HG03575 (cell line): ENCODE measurements around the gene STX3.
A peak's percentile ranks its signal among the peaks of the same experiment; 100 is the strongest.
"Not testable (repeated sequence)": the region's sequence is repeated elsewhere in the genome, so short reads cannot be mapped to it uniquely, and the experiment has no call there.

Experiments used
- ATAC-seq: cut with Tn5 transposase; IDR thresholded peaks from one replicate; pipeline ENCODE4 v1.9.1; 2021; ENCODE audit not compliant: unreplicated experiment, insufficient number of reproducible peaks, low FRiP score; ENCODE audit errors: extremely low read depth

STX3 gene

DNA sequence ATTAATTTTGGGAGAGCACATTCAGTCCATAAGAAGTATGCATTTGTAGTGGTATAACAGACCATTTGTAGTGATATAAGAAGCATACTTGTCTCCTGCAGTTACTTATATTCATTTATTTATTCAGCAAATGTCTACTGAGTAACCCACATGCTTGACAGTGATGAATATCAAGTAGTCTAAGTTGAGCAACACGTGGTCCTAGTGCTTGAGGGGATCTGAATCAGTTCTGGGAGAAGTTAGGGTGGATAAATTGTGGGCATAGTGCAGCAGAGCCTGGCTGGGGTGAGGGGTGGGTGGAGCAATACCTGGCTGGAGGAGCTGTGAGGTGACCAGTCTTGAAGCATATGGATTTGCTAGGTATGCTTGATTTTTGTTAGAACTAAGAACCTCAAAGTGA is 24.3 kb downstream of the STX3 start:
- ATAC-seq, result no peak

DNA sequence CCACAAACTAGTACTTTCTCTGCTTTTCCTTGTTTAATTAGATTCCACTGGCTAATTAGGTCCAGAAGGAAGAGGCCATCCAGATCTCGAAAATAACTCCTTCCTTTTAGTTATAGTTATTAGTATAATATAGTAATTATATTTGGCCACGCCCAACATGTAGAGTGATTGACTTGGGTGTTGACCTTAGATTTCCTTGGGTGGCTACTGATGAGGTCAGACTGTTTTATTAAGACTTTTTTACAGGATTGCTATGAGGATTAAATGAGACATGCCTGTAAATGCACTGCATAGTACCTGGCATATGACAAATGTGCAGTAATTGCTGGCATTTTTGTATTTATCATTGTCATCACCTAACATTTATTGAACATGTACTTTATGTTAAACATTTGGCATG is 26.9 kb downstream of the STX3 start:
- no peak for ATAC-seq

DNA sequence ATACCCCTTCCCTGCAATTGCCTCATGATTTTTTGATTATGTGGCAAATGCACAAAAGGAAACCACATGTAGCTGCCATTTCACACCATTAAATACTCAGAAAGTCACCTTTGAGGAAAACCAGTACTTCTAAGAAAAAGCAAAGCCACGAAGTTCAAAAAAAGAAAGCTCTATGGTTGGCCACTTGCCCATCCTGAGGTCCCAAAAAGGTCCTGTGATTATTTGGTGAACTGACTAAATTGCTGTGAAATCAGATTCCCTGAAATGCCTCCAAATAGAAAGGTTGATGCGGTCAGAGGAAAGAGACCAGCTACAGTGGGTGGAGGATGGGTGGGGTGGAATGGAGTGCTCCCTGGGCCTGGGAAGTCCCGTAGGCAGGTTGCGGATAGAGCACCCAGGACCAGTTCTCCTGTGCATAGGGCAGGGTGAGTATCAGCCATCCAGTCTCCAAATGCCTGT is 28.5 kb downstream of the STX3 start:
- ATAC-seq, result no peak

DNA sequence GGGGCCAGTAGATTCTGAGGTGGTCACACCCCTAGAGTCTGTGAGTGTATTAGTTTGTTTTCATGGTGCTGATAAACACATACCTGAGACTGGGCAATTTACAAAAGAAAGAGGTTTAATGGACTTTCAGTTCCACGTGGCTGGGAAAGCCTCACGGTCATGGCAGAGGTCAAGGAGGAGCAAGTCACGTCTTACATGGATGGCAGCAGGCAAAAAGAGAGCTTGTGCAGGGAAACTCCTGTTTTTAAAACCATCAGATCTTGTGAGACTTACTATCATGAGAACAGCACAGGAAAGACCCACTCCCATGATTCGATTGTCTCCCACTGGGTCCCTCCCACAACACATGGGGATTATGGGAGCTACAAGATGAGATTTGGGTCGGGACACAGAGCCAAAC is 29.3 kb downstream of the STX3 start:
- not testable (repeated sequence) for ATAC-seq

DNA sequence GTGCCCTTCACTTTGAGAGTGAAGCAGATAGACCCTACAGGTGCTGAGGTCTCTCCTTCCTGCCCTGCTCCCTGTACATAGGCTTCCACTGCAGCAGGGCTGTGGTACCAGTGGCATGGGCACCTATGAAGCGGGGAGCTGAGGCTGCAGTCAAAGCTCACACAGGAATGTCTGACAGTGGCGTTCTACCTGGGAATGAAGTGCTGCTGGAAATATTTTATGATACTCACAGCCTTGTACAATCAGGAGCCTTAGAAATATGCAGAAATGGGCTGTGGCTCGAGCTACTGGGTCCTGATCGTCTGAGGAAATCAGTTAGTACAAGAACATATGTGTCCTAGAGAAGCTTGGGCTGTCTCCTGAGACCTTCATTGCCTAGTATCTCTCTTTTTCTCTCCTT is 30.6 kb downstream of the STX3 start:
- ATAC-seq, result no peak

DNA sequence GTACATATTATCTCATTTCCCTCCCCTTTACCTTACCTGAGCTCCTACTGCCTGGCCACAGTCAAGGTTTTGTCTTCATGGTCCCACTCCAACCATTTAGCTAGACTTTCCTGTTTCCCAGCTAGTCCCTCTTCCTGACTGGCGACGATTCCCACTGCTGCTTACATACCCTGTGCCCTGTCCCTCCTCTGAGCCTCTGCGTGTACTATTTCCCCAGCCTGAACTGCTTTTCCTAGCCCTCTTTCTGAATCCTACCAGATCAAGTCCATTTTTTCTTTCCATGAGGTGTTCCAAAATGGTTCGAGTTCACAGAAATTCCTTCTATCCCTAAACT is 32.0 kb downstream of the STX3 start:
- ATAC-seq, result no peak

DNA sequence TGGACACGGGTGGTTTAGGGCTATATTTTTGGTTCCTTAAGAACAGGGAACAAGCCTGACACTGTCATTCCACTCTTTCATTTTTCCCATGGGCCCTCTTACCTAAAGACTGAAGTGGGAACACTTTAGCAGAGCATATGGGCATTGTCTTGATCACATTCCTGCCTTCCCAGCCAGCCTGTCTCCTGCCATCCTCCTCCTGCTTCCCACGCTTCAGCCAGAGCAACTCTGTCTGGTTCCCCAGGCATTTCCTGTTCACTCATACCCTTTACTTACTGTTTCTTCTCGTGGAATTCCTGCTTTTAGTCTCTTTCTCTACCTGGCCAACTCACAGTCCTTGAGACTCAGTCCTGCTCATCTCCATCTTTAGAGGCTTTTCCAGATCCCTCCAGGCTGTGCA is 32.6 kb downstream of the STX3 start:
- ATAC-seq, result no peak

DNA sequence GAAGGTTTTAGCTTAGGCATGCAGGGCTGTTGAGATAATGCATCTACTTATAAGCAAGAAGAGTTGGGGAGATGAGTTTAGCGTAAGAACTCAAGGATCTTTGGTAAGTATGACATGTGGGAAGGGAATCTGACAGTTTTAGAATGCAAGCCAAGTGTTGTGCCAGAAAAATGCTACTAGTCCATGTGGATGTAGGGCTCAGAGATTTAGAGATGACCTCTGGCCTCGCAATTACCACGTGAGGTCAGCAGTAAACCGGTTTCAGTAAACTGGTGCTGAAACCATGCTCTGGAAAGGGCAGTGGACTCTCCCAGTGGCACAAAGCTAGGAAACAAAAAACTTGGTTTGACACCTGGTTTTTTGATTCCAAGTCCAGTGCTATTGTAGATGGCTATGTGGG is 36.5 kb downstream of the STX3 start:
- no peak for ATAC-seq

DNA sequence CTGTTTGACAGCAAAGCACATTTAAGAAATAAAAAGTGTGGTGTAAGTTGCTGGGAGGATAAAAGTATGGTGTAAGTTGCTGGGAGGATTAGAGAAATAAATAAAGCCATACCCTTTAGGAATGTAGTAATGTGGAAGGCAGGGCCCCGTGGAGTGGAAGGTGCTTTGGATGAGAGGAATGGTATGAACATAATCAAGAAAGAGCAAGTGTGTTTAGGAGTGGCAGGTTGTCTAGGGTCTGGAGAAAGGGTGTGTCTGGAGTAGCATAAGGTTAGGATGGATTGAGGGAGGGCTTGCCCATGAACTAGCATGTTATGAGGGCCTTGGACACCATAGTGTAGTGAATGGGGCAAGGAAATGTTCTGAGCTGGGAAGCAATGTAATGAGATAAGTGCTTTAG is 37.3 kb downstream of the STX3 start:
- no peak for ATAC-seq

DNA sequence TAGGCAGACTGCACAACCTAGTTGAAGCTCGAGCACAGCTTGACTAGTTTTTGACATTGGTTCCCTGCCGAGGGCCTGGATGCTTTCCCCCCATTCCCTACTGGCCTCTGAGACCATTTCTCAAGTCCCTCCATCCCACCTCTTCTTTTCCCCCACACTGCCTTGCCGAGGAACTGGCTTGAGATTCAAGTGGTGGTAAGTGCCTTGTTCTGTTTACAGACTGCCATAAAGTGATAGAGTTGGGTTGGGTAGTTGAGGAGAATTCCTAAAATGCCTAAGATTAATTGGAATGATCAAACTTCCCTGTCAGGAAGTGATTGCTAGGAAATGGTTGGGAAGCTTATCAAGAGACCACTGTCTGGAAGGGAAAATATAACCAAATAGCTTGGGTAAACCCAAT is 39.2 kb downstream of the STX3 start:
- no peak for ATAC-seq

DNA sequence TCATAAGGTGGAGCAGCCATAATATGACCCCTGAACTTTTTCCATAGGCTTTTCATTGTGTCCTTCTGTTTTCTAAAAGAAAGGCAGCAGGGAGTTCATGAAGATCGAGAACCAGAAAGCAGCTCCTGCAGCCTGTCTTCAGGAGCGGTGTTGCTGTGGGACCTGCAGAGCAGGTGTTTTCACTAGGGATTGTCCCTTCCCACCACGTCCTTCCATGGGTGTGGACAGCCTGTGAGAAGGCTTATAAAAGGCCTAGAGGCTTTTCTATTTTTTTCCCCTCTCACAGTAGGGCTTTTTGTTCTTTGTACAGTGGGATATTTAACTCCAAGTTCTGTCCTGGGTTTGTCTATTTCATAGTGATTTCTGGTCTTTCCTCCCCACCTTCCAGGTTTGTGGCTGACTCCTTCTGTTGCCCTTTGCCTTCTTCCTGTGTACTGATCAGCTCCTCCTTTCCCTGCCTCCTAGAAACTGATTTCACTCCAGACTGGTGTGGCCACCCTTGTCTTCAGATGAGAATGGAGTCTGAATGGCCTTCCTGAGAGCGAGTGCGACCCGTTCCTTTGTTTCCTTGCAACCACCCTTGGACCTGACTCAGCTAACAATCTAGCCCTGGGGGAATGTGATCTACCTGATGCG is 45.3 kb downstream of the STX3 start:
- ATAC-seq, result no peak

DNA sequence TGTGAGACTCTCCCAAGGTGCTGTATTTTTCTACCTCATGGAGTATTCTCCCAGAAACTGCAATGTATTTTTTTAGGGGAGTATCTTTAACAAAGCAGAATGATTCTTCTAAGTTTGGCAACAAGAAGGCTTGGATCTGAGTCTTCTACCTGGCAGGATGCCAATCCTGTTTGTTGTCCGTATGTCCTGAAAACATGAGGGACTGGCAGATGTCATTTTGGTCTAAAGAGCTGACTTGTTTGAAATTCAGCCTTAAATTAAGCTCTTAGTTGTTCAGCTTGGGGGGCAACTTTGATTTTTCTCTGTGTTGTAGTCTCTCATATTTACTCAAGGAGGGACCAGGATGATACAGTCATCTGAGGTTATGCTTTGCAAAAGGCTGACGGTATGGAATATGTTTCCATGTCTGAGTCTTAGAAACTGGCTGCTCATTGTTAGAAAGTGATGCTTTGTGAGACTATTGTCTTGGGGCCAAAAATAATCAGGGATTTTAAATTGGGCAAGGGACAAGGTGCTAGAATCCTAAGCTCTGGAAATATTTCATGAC is 46.1 kb downstream of the STX3 start:
- ATAC-seq, result no peak

DNA sequence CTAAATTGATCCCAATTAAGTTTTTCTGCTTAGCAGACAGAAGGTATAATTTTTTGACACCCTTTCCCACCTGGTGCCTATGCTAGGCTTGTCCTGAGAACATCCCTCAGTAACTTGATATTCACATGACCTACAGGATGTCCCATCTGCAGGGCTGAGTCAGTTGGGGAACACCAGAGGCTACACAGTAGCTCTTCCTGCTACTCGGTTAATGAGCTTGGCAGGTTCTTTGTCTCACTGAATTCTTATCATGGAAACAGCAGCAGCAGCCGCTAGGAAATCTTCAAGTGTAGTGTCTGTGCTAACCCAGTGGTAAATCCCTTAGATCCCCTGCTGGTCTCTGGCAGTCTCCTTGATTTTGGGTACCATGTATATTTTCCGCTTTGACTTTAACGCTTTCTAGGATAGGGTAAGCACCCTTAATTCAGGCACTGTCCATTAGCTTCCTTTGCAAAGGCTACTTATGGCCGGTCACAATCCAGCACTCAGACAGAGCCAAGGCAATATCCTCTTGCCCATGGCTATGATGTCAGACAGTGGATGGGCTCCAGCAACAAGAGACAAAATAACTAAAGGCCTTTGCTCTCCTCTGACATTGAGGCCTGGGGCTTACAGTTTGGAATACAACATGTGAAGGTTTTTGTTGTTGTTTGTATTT is 46.9 kb downstream of the STX3 start:
- ATAC-seq, result no peak

DNA sequence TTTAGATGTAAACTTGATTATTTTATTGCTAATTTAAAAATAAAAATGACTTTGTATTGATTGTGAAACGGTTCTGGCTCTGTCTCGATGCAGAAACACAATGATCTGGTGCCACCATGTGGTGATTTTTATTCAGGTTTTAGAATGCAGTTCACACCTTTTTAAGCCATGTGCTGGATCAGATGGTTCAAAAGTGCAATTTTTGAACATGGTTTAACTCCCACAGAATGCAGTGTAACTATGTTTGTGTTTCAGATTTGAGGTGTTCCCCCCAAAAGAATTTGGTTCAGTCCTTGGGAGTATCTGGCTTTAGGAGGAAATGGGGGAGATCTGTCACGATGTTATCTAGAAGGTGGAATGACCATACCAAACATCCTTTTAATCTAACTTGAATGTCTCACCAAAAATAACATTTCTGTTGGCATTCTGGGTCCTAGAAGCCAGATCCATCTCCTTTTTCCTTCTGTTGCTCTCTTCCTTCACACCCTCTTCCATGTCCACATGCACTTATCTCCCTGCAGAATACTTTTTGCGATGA is 47.5 kb downstream of the STX3 start:
- no peak for ATAC-seq

DNA sequence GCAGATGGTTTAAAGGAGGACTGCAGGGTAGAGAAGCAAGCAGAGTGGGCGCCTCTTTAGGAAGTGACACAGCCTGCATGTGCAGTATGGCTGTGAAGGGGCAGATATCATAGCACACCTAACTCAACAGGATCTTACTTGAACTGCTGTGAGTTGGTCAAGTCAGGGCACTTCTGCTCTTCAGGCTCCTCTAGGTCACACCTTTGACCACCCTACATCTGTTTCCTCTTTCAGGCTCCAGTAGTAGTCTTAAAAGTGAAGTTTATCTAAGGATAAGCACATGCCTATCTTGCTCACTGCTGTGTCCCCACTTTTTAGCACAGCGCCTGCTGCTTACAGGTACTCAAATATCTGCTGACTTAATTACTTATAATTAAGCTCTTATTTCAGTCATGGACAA is 48.9 kb downstream of the STX3 start:
- ATAC-seq, result no peak

DNA sequence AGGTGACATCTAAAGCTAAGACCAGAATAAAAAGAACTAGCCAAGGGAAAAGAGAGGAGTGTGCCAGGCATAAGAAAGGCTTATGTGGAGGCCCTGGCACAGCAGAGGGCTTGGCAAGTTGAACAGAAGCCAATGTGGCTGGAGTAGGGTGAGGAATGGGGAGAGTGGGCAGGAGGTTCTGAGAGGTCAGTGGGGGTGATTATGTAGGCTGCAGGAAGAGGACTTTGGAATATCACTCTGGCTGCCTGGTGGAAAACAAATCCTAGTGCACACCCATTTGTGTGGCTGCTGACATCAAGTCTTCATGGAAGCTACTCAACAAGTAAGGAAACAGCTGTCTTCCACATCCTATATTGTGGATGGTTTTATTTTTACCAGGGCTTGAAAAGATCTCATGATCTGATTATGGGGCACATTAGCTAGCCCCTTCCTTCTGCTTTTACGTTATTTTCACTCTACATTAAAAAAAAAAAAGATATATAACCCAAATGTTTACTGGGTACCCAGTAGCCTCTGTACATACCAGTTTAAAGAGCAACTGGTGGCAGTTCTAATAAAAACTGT is 52.0 kb downstream of the STX3 start:
- no peak for ATAC-seq

DNA sequence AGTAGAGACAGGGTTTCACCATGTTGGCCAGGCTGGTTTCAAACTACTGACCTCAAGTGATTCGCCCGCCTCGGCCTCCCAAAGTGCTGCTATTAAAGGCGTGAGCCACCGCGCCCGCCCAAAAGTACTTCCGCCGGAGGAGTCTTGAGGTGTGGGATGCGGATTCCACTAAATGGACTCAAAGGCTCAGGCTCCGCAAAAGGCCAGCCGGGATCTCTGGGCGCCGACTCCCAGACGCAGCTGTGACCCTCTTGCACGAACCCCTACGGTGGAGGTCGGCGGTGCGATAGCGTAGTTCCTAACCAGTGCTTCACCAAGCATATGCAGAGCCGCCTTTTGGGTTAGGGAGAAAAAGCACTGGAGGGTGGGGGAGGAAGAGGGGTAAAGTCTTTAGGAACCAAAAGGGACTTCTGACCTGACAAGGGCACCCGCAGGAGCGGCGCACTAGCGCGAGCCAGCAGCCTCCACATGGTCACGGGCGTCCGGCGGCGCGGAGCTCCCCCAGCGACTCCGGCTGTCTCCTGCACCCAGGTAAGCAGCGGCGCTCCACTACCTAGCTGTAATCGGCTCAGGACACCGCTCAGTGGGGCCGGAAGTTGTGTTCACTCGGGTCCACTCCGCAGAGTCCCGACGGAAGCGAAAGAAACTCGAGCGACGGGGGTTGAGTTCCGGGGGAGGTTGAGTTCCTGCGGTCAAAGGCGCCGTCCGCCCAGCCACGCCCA is 55.2 kb downstream of the STX3 start, which contains the start of gene MRPL16:
TSS of gene MRPL16 (minus strand) at position 590 of the 722 bp plus-strand sequence. CDS start at position 470, 120 bp downstream.
- ATAC-seq, result peak; percentile 58

DNA sequence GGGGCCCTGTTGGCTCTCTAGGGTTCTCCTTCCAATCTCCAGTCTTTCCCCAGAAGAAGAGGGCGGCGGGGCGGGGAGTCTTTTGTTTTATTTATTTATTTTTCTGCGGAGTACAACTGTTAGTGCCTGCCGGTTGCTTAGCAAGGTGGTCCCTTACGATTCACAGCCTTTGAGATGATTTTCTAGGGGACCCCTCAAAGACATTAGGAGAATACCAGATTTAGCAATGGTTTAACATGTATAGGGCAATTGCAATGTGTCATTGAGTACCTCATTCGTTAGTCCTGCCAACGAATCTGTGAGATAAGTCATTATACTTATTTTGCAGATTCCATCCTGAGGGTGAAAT is 55.7 kb downstream of the STX3 start:
- ATAC-seq, result no peak

DNA sequence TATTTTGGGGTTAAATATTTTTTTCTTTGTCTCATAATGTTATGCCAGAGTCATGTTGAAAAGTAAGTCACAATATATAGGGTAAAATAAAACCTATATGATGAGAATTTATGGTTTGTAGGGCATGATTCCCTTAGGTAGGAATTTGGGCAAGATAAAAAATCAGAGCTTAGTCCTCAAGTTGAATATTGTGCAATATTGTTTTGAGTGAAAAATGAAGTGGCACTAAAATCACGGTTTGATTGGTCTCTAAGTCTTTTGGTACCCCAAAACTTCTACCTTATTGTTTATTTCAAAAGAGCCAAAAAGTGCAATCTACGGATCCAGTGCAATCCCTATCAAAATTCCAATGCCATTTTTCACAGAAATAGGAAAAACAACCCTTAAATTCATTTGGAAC is 57.0 kb downstream of the STX3 start:
- no peak for ATAC-seq

DNA sequence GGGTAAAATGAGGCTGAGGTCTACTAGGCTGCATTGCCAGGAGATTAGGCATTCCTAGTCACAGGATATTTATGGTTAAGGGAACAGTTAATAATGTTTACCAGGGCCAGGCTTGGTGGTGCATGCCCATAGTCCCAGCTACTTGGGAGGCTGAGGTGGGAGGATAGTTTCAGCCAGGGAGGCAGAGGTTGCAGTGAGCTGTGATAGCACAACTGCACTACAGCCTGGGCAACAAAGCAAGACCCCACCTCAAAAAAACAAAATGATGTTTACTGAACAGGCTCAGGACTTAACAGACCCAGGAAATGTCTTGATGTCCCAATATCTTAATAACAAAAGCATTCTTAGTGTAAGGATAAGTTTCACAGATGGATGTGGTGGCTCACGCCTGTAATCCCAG is 58.2 kb downstream of the STX3 start:
- ATAC-seq, result no peak
